ENCODE data around the gene NEDD4L. TPM values are rescaled to one million over a fixed set of nuclear protein-coding genes. Genes with fewer than 3 reads are reported as not detected.
A peak's percentile ranks its signal among the peaks of the same experiment; 100 is the strongest.
"Not testable (repeated sequence)": the region's sequence is repeated elsewhere in the genome, so short reads cannot be mapped to it uniquely, and the experiment has no call there.

The NEDD4L gene
- polyA plus RNA-seq, 6 donors from 2014 or later: 3.2 to 5.8 (median 3.5) TPM

GRCh38 chr18:58367425-58368140 is 323.6 kb downstream of the NEDD4L start:
- ATAC-seq (ENCODE audit: low read depth in 2 of 2): no peak
- no peak overlapping the region for H3K27ac Mint-ChIP-seq

GRCh38 chr18:58369616-58370015 is 325.6 kb downstream of the NEDD4L start:
- no peaks in the 10 kb centered on the region for H3K27me3 Mint-ChIP-seq
- ATAC-seq (ENCODE audit: low read depth in 2 of 2): no peak
- H3K27ac Mint-ChIP-seq: no peak overlapping the region
- H3K4me1 Mint-ChIP-seq: no peaks in the 10 kb centered on the region
- H3K36me3 Mint-ChIP-seq: peaks cover 23 to 31% of the 10 kb centered on the region in 2 donors
- H3K4me3 Mint-ChIP-seq: no peak overlapping the region
- H3K9me3 Mint-ChIP-seq: peaks cover 0 to 4% (median 0%) of the 10 kb centered on the region in 7 donors
- no peak for DNase-seq

More at GRCh38 chr18:58367425-58368140, 323.6 kb downstream of the NEDD4L start:
- Mint-ChIP-seq H3K27me3 (no peaks in the 10 kb centered on the region), H3K9me3 (peaks cover 0 to 4% (median 0%) of the 10 kb centered on the region in 7 donors), H3K36me3 (peaks cover 21 to 25% of the 10 kb centered on the region in 2 donors), H3K4me1 (no peaks in the 10 kb centered on the region), H3K4me3 (no peak overlapping the region)
- DNase-seq: no peak

GRCh38 chr18:58370038-58370580 is 326.1 kb downstream of the NEDD4L start:
- Mint-ChIP-seq H3K4me1 (no peaks in the 10 kb centered on the region), H3K4me3 (no peak overlapping the region), H3K36me3 (peaks cover 28 to 31% of the 10 kb centered on the region in 2 donors), H3K27ac (no peak overlapping the region), H3K9me3 (peaks cover 0 to 4% (median 0%) of the 10 kb centered on the region in 7 donors), H3K27me3 (no peaks in the 10 kb centered on the region)
- ATAC-seq (ENCODE audit: low read depth in 2 of 2) (no peak), DNase-seq (no peak)

GRCh38 chr18:58370612-58371011 is 326.6 kb downstream of the NEDD4L start:
- no peak overlapping the region for H3K4me3 Mint-ChIP-seq
- peaks cover 0 to 4% (median 0%) of the 10 kb centered on the region in 7 donors for H3K9me3 Mint-ChIP-seq
- no peaks in the 10 kb centered on the region for H3K27me3 Mint-ChIP-seq
- ATAC-seq (ENCODE audit: low read depth in 2 of 2): no peak
- no peak for DNase-seq
- H3K4me1 Mint-ChIP-seq: no peaks in the 10 kb centered on the region
- peaks cover 31 to 33% of the 10 kb centered on the region in 2 donors for H3K36me3 Mint-ChIP-seq
- H3K27ac Mint-ChIP-seq: no peak overlapping the region

- peaks cover 0 to 4% (median 0%) of the 10 kb centered on the region in 7 donors for H3K9me3 Mint-ChIP-seq
- no peak overlapping the region for H3K27ac Mint-ChIP-seq
- peaks cover 36 to 44% of the 10 kb centered on the region in 2 donors for H3K36me3 Mint-ChIP-seq
- H3K4me3 Mint-ChIP-seq: no peak overlapping the region
- H3K27me3 Mint-ChIP-seq: no peaks in the 10 kb centered on the region
- ATAC-seq (ENCODE audit: low read depth in 2 of 2) (no peak), DNase-seq (no peak)
- H3K4me1 Mint-ChIP-seq: no peaks in the 10 kb centered on the region
Observed at GRCh38 chr18:58373481-58373880, 329.5 kb downstream of the NEDD4L start.

- Mint-ChIP-seq H3K4me3 (no peak overlapping the region), H3K27ac (peak overlapping the region in 1 of 6 donors; percentile 29), H3K4me1 (no peaks in the 10 kb centered on the region), H3K36me3 (peaks cover 32 to 40% of the 10 kb centered on the region in 2 donors), H3K9me3 (peaks cover 0 to 2% (median 0%) of the 10 kb centered on the region in 7 donors), H3K27me3 (no peaks in the 10 kb centered on the region)
- ATAC-seq (ENCODE audit: low read depth in 2 of 2): no peak
- DNase-seq: no peak
Observed at GRCh38 chr18:58375051-58375450, 331.0 kb downstream of the NEDD4L start.

- Mint-ChIP-seq H3K27ac (no peak overlapping the region), H3K9me3 (peaks cover 0 to 2% (median 0%) of the 10 kb centered on the region in 7 donors), H3K27me3 (no peaks in the 10 kb centered on the region), H3K36me3 (peaks cover 12 to 22% of the 10 kb centered on the region in 2 donors), H3K4me1 (no peaks in the 10 kb centered on the region), H3K4me3 (no peak overlapping the region)
- ATAC-seq (ENCODE audit: low read depth in 2 of 2) (no peak), DNase-seq (no peak)
Observed at GRCh38 chr18:58378411-58379379, 334.7 kb downstream of the NEDD4L start.

- DNase-seq (no peak), ATAC-seq (ENCODE audit: low read depth in 2 of 2) (no peak)
- H3K9me3 Mint-ChIP-seq: peaks cover 0 to 2% (median 0%) of the 10 kb centered on the region in 7 donors
- no peak overlapping the region for H3K4me3 Mint-ChIP-seq
- H3K27ac Mint-ChIP-seq: no peak overlapping the region
- H3K36me3 Mint-ChIP-seq: peaks cover 9 to 22% of the 10 kb centered on the region in 2 donors
- H3K4me1 Mint-ChIP-seq: no peaks in the 10 kb centered on the region
- H3K27me3 Mint-ChIP-seq: no peaks in the 10 kb centered on the region
Observed at GRCh38 chr18:58379443-58379842, 335.4 kb downstream of the NEDD4L start.

- H3K4me1 Mint-ChIP-seq; H3K4me3 Mint-ChIP-seq; ATAC-seq (ENCODE audit: low read depth in 2 of 2); H3K9me3 Mint-ChIP-seq; DNase-seq; H3K27me3 Mint-ChIP-seq; H3K27ac Mint-ChIP-seq: not testable (repeated sequence)
- H3K36me3 Mint-ChIP-seq: peaks cover 12 to 16% of the 10 kb centered on the region in 2 donors
Observed at GRCh38 chr18:58380113-58380512, 336.1 kb downstream of the NEDD4L start.

GRCh38 chr18:58381676-58382411 is 337.8 kb downstream of the NEDD4L start:
- no peak for DNase-seq
- Mint-ChIP-seq H3K27me3 (no peaks in the 10 kb centered on the region), H3K27ac (no peak overlapping the region), H3K36me3 (peaks cover 7 to 11% of the 10 kb centered on the region in 2 donors), H3K9me3 (no peaks in the 10 kb centered on the region), H3K4me1 (no peaks in the 10 kb centered on the region), H3K4me3 (no peak overlapping the region)
- no peak for ATAC-seq (ENCODE audit: low read depth in 2 of 2)

- DNase-seq (no peak), ATAC-seq (ENCODE audit: low read depth in 2 of 2) (no peak)
- Mint-ChIP-seq H3K27me3 (no peaks in the 10 kb centered on the region), H3K4me3 (no peak overlapping the region), H3K36me3 (peaks cover 7 to 8% of the 10 kb centered on the region in 2 donors), H3K27ac (no peak overlapping the region), H3K4me1 (no peaks in the 10 kb centered on the region), H3K9me3 (no peaks in the 10 kb centered on the region)
Observed at GRCh38 chr18:58382446-58382845, 338.4 kb downstream of the NEDD4L start.

- H3K27me3 Mint-ChIP-seq: no peaks in the 10 kb centered on the region
- no peak for ATAC-seq (ENCODE audit: low read depth in 2 of 2)
Observed at GRCh38 chr18:58385472-58385871, 341.4 kb downstream of the NEDD4L start.

GRCh38 chr18:58386780-58387179 is 342.8 kb downstream of the NEDD4L start:
- Mint-ChIP-seq H3K4me3 (no peak overlapping the region), H3K4me1 (no peaks in the 10 kb centered on the region), H3K27ac (no peak overlapping the region), H3K36me3 (peaks cover 7 to 8% of the 10 kb centered on the region in 2 donors), H3K9me3 (no peaks in the 10 kb centered on the region), H3K27me3 (no peaks in the 10 kb centered on the region)
- ATAC-seq (ENCODE audit: low read depth in 2 of 2): no peak
- no peak for DNase-seq

More at GRCh38 chr18:58385472-58385871, 341.4 kb downstream of the NEDD4L start:
- Mint-ChIP-seq H3K36me3 (peaks cover 7 to 8% of the 10 kb centered on the region in 2 donors), H3K4me1 (no peaks in the 10 kb centered on the region), H3K27ac (no peak overlapping the region), H3K9me3 (no peaks in the 10 kb centered on the region), H3K4me3 (no peak overlapping the region)
- DNase-seq: no peak

All from naive B cell (primary cell).